HG03159 (cell line): ENCODE measurements around the gene CXCR5.

Experiments
- ATAC-seq: cut with Tn5 transposase; IDR thresholded peaks from one replicate; pipeline ENCODE4 v1.9.1; 2021; ENCODE audit warnings: mild to moderate bottlenecking, moderate library complexity; ENCODE audit not compliant: unreplicated experiment

CXCR5 gene

GRCh38 chr11:118911880-118912741, 28.4 kb downstream of the CXCR5 start:
- no peak for ATAC-seq

- ATAC-seq: no peak
Measured at GRCh38 chr11:118912742-118913410, 29.2 kb downstream of the CXCR5 start.

DNA sequence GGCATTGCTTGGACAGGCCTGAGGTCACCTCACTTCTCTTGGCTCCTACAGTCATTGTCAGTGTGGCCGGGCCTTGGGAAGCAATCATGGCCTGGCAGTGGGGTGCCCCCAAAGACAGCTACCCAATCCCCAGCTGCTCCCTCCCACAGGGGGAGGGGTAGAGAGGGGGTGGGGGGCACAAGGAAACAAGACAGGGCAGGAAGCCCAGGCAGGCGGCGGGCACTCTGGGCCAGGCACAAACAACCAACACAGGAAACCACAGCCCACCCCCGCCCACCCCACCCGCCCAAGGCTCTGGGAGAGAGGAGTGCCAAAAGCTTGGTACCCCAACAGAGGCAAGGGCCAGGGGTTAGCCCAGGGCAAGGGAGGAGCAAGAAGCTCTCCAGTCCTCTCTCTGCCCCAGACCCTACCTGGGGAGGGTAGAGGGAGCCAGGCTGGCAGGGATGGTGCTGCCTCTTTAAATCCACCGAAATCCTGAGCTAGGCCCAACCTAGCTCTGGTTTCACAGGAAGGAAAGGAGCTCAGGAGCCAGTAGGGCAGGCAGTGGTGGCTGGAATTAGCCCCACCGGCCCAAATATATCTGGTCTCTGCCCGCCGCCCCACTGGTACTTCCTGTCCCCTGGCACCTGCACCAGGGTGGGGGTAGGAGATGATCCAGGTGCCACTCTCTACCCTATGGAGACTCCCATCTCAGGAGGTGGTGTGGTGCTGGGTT, 29.9 kb downstream of the CXCR5 start:
- no peak for ATAC-seq

DNA sequence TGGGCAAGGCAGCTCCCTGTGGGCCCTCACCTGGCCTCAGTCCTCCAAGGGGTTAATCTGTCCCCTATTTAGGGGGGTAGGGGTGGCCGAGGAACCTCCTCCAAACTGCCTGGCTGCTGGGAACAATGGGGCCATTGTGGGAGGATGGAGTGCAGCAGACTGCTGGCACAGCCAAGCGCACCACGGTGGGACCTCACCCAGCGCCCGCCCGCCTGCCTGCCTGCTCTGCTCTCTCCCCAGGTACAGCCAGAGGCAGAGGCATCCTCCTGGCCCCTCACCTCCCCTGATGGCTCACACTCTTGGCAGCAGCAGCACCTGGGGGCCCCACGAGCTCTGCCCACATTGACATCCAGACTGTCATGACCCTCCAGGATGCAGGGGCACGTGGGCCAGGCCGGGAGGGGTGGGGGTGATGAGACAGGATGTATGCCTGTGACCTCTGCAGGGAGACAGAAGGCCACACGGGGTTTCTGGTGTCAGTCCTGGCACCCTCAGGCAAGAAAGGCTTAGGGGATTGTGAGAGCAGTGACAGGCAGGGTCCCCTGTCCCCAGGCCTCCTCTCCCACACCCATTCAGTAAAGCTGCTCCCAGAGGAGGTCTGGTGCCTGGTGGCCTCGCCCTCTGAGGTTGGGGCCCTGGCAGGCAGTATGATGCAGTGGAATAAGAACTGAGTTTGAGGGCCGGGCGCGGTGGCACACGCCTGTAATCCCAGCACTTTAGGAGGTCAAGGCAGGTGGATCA, 30.7 kb downstream of the CXCR5 start:
- ATAC-seq: no peak

GRCh38 chr11:118914987-118915386, 31.3 kb downstream of the CXCR5 start:
- ATAC-seq: peak; percentile 41

DNA sequence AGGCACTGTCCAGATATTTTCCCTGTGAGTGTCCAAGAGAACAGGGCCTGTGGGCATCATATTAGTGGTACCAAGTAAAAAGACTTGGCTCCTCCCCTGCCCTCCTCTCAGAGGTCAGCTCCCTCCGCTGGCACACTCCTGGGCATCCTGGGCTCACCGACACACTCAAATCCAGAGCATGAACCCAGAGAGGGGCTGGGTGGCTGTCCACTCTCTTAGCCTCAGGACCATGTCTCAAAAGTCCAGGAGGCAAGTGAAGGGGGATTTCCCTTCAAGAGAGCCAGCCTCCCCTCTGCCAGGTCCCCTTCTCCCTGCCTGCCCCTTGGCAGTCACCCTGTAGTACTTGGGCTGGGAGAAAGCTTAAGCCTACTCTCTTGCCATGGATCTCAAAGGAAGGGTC, 31.7 kb downstream of the CXCR5 start:
- ATAC-seq: no peak

DNA sequence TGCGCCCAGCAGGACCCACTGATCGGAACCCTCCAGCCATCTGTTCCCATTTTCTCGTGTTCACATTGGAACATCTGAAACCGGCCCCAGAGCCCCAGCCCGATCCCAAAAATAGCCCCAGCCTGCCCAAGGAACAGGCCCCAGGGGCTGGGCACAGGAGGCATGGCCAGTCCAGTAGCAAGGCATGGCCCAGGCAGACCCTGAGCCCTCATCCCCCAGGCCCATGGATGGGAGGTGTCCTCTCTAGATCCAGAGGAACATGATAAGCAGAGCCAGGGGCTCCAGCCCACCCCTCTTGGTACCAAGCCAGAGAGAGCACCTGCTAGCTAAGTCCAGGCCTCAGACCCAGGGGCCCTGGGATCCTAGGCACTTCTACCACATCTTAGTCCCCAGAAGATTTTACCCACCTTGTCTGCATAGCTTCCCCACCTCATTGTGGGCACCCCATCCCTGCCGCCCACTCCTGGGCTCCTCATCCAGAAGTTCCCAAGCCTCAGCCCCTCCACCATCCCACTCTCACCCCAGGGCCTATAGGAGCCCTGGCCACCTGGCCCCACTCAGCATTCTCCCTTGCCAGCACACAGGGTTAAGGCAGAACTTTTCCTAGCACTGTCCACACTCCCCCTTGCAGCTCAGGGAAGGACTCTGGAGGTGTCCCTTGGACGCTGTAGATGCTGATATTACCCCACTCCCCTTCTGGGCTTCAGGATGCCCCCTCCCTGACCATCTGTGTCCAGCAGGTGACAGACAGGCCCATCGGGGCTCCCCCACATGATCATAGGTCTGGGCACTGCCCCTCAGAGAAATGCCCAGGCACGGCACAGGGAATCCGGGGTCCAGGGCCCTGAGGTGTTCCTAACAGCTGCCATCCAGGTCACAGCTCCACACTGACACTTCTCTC, 32.5 kb downstream of the CXCR5 start:
- no peak for ATAC-seq

DNA sequence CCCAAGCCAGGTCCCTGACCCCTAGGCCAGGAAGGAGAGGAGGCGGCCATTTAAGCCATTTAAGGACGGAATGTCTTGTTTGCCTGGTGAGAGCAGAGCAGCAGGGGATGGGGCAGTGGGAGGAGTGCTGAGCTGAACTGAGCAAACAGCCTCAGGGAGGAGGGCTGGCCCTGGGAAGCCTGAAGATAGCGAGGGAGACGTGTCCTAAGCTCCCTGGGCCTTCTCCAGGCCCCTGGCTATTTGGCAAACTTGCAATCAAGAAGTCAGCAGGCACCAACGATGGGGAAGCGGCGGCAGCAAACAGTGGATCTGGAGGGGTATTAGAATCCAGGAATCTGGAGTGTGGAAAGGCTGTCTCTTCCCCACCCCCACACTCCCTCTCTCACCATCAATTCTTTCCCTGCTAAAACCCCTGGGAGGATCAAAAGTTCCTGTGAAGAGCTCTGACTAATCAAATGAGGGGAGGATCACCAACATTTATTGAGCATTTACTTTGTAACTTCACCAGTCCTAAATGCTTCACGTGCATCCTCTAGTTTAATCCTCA, 33.2 kb downstream of the CXCR5 start:
- ATAC-seq: no peak

- no peak for ATAC-seq
Measured at GRCh38 chr11:118917481-118918127, 33.9 kb downstream of the CXCR5 start.

DNA sequence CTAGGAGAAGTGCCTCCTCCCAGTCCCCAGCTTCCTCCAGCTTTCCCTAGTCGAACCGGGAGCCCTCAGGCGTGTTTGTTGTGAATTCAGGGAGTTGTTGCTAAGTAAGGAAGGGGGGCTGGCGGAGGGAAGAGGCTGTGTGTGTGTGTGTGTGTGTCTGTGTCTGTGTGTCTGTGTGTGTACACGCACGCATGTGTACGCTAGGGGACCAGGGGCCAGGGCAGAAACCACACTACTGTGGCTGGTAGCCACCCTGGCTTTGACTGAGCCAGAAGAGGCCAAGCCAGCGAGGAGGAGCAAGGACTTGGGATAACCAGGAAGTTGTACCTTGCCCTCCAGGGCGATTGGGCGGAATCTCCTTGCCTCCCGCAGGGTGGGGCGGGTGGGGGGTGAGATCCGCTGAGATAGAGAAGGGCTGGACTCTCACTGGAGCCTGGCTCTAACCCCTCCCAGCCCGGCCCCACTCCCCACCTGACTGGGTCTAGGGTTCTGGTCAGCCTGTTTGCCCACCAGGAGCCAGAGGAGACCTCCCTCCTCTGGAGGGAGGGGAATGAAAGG, 34.5 kb downstream of the CXCR5 start:
- ATAC-seq: no peak

- no peak for ATAC-seq
Measured at GRCh38 chr11:118918686-118919280, 35.1 kb downstream of the CXCR5 start.

- no peak for ATAC-seq
Measured at GRCh38 chr11:118921121-118921928, 37.6 kb downstream of the CXCR5 start.

DNA sequence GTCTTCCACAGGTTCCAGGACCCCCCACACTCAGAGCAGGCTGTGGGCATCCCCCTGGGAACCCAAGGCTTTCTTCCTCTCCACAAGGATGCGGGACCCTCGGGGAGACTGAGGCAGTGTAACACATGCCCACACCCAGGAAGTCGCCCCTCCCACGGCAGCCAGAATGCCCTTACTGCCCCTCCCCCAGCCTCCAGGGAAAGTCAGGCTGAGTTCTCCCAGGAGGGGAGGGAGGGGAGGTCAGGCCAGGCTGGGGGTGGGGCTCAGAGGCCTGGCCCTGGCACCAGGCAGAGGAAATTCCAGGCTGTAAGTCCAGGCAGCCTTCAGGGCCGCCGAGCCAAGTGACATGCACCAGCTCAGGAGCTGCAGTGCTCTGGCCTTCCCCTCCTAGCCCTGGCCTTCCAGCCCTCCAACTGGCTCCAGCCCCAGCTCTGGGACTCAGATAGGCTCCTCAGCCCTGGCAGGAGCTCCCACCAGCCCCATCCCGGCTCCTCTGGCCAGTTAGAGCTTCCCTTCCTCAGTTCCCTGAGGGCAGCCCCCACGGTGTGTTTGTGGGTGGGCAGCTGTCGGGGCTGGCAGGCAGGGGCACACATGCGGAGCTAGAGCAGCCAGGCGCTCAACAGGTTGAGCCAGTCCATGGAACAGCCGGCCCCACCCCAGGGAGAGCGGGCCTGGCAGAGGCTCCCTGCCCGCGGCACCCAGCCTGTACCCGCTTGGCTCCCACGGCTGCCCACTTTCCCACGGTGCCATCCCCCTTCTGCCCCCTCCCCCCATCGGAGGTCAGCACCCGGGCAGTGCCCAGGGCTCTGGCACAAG, 38.4 kb downstream of the CXCR5 start:
- ATAC-seq: no peak

DNA sequence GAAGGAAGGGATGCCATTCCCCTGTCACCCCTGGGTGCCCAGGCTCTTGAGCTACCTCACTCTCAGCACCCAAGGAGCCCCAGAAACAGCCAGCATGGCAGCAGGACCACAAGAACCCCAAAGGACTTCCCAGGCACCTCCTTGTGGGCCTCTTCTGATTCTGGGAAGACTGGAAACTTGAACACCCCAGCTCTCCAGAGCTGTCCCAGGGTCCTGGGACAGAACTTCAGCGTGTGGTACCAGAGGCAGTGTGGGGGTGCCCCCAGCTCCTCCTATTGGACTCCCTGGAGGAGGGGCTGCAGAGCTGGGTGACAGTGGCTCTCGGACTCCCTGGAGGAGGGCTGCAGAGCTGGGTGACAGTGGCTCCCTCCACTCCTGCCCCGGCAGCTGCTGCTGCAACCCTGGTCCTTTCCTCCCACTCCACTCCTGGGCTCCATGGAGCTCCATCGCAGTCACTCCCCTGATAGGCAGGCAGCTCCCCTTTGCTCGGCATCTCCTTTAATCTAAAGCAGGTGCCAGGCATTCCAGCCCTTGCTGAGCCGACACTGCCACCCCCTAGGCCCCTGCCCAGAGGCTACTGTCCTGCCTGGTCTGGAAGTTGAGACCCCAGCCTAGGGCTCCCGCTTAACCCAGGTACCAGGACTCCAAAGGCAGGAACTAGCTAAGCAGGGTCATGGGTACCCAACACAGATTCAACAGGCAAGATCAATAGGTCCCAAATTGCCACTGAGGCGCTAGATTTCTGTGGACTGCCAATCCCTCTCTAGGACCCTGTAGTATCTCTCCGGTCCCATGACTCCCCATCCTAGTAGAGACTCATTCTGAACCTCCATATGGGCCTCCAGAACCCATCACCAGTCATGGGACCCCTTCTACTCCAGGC, 39.3 kb downstream of the CXCR5 start:
- ATAC-seq: no peak

GRCh38 chr11:118923721-118924587, 40.3 kb downstream of the CXCR5 start:
- ATAC-seq: no peak
